AG09309 (cell line): ENCODE measurements around the gene RNF123.
A peak's percentile ranks its signal among the peaks of the same experiment; 100 is the strongest.

ENCODE experiments used
- DNase-seq: peaks from one replicate; pipeline ENCODE4 v3.0.0-alpha.2; 2010; ENCODE audit warnings: low read depth
- H3K4me3 ChIP-seq: 2 replicates; pipeline ENCODE4 v1.5.1; 2011; ENCODE audit warnings: mild to moderate bottlenecking, low read depth, low read length, moderate library complexity; ENCODE audit not compliant: control insufficient read depth
- CTCF ChIP-seq: IDR thresholded peaks from 2 replicates; pipeline ENCODE4 v1.5.1; 2011; ENCODE audit warnings: mild to moderate bottlenecking, low read depth, low read length, inconsistent platforms; ENCODE audit not compliant: insufficient read depth, control insufficient read depth; ENCODE audit errors: missing control alignments

The RNF123 gene

GRCh38 chr3:49652903-49653415 lies 36.4 kb upstream of the RNF123 start:
- no peak for DNase-seq
- H3K4me3 ChIP-seq = no peak overlapping the region
- TF ChIP-seq CTCF = no peak

GRCh38 chr3:49653621-49654020 lies 35.7 kb upstream of the RNF123 start:
- no peak overlapping the region for H3K4me3 ChIP-seq
- TF ChIP-seq CTCF = no peak

GRCh38 chr3:49654176-49654825 lies 35.1 kb upstream of the RNF123 start:
- no peak for DNase-seq
- no peak for TF ChIP-seq CTCF
- no peak overlapping the region for H3K4me3 ChIP-seq

More at GRCh38 chr3:49653621-49654020, 35.7 kb upstream of the RNF123 start:
- DNase-seq = no peak

- DNase-seq = no peak
- no peak for TF ChIP-seq CTCF
- no peak overlapping the region for H3K4me3 ChIP-seq
These were observed 34.3 kb upstream of the RNF123 start for GRCh38 chr3:49654955-49655556.

- DNase-seq = no peak
- TF ChIP-seq CTCF = no peak
- no peak overlapping the region for H3K4me3 ChIP-seq
These were observed 33.5 kb upstream of the RNF123 start for GRCh38 chr3:49655731-49656285.

- TF ChIP-seq CTCF = peak; percentile 27
- no peak overlapping the region for H3K4me3 ChIP-seq
- no peak for DNase-seq
These were observed 32.7 kb upstream of the RNF123 start for GRCh38 chr3:49656541-49657112.
